Stomach (tissue), 19 donors: ENCODE data around the gene FER1L5. TPM values are rescaled to one million over a fixed set of nuclear protein-coding genes. Genes with fewer than 3 reads are reported as not detected.

Experiments
- DNase-seq, 2 donors: peaks; one replicate each; pipeline versions ENCODE4 v3.0.0 to v3.0.0-alpha.2; 2013 to 2019
- H3K27ac ChIP-seq, 5 donors: fragments of 200-600 bp in 4 of 5; sonication (generic) in 4 of 5; one replicate each; pipeline ENCODE4 v1.5.1; 2013 to 2019; ENCODE audit warnings: mild to moderate bottlenecking in 1 of 5, moderate library complexity in 1 of 5
- H3K27me3 ChIP-seq, 3 donors: fragments of 200-600 bp; sonication (generic); one replicate each; pipeline ENCODE4 v1.5.1; 2017 to 2019; ENCODE audit warnings: mixed run types in 1 of 3
- H3K36me3 ChIP-seq, 4 donors: fragments of 200-600 bp; sonication (generic); 1 replicate in 3 of 4; 2 replicates in 1 of 4; pipeline ENCODE4 v1.5.1; 2016 to 2019
- H3K4me1 ChIP-seq, 4 donors: fragments of 200-600 bp; sonication (generic); one replicate each; pipeline ENCODE4 v1.5.1; 2016 to 2019
- H3K4me3 ChIP-seq, 4 donors: fragments of 200-600 bp; sonication (generic) in 3 of 4; one replicate each; pipeline ENCODE4 v1.5.1; 2016 to 2019; ENCODE audit warnings: mild to moderate bottlenecking in 1 of 4
- H3K9me3 ChIP-seq, 4 donors: fragments of 200-600 bp; sonication (generic); one replicate each; pipeline ENCODE4 v1.5.1; 2016 to 2019
- CTCF ChIP-seq, 7 experiments: fragments of 450-650 bp in 4 of 7; fragments of 200-600 bp in 3 of 7; sonication (generic) in 3 of 7; IDR thresholded peaks; one replicate each; pipeline ENCODE4 v1.5.1; 2016 to 2019; ENCODE audit warnings: antibody characterized with exemption in 7 of 7, control low read depth in 2 of 7, mild to moderate bottlenecking in 1 of 7
- EP300 ChIP-seq: sonication (generic); formaldehyde crosslinking; IDR thresholded peaks from one replicate; pipeline ENCODE4 v1.6.1; 2017; ENCODE audit warnings: antibody characterized with exemption
- POLR2A ChIP-seq, 4 donors: fragments of 450-650 bp; IDR thresholded peaks; one replicate each; pipeline ENCODE4 v1.6.1; 2016; ENCODE audit warnings: antibody characterized with exemption in 4 of 4, control low read depth in 2 of 4, mild to moderate bottlenecking in 1 of 4, moderate library complexity in 1 of 4
- POLR2AphosphoS5 ChIP-seq, 3 donors: sonication (generic); formaldehyde crosslinking; IDR thresholded peaks; one replicate each; pipeline ENCODE4 v1.6.1; 2016; ENCODE audit warnings: antibody characterized with exemption in 3 of 3
- WGBS, 5 donors: extraction: QIAGEN DNeasy Blood & Tissue Kit in 3 of 5; methylation state at CpG; one replicate each; pipeline versions ENCODE4 v1.1.5 to v1.1.7; 2013 to 2018; 5-methylcytosine and 5-hydroxymethylcytosine counted together
- intact Hi-C: fragments of 100-400 bp; cut with DNase I; formaldehyde crosslinking; loops from one replicate; pipeline ENCODE4 v1.15.1; 2023; ENCODE audit warnings: low total_unique reads
- long read RNA-seq, 10 donors: transcript quantifications; one replicate each; lab custom pipeline, GENCODE V29; 2026
- polyA plus RNA-seq, 3 donors: library from polyadenylated mRNA; stranded (reverse); fragments of 200-250 nt; gene quantifications; one replicate each; pipeline ENCODE4 v1.2.3, GENCODE V29; 2013
- total RNA-seq, 5 donors: library from RNA; depleted of rRNA; stranded (reverse); fragments of >200 nt; gene quantifications; one replicate each; pipeline versions ENCODE4 v1.1.0 to v1.2.3, GENCODE V29; 2014 to 2016
- donor health status: healthy with polysubstance abuse.
- donor health status: Bipolar disorder and iron deficiency.
- donor health status: healthy.

Gene FER1L5
- total RNA-seq (under 1 TPM in 1 of 5 donors, not detected in 4; 0.73 TPM), polyA plus RNA-seq (under 1 TPM in 2 of 3 donors, not detected in 1; 0.03 to 0.06 TPM)
- long read RNA-seq, donor 1: 0 reads
- long read RNA-seq, donor 2: 0 reads
- long read RNA-seq, donor 3: 0 reads
- long read RNA-seq, donor 4: 0 reads
- long read RNA-seq, donor 5: 0 reads
- long read RNA-seq, donor 6: 0 reads
- long read RNA-seq, donor 7: 0 reads
- long read RNA-seq, donor 8: 0 reads
- long read RNA-seq, donor 9: 0 reads
- long read RNA-seq, donor 10: 0 reads

- no peaks in the 10 kb centered on the region for H3K9me3 ChIP-seq
- no peaks in the 10 kb centered on the region for H3K27me3 ChIP-seq
- TF ChIP-seq POLR2A (IDR thresholded peaks at IDR 0.05) (no peak), CTCF (IDR thresholded peaks at IDR 0.05) (no peak), POLR2AphosphoS5 (IDR thresholded peaks at IDR 0.05) (peak in 1 of 3 donors; percentile 4), EP300 (no peak)
- intact Hi-C loops: no loop called here
- peak in 1 of 2 donors; percentile 87 for DNase-seq
- peak within 1 kb of the TSS; percentile 24 to 55 (median 34) for H3K27ac ChIP-seq
- peaks cover 0 to 13% (median 10%) of the 10 kb centered on the region in 4 donors for H3K4me1 ChIP-seq
- H3K36me3 ChIP-seq: no peaks in the 10 kb centered on the region
- WGBS, 5 donors: 22 to 34% (median 31%) methylated on average over 6 to 10 of the region's 10 CpGs
- peak within 1 kb of the TSS in 3 of 4 donors; percentile 21 to 33 (median 26) for H3K4me3 ChIP-seq
These were observed at the start of gene FER1L5 for GRCh38 chr2:96642564-96643360. Gene FER1L5, plus strand, starts transcription at chr2:96642764. Its CDS starts 73 bp downstream, at chr2:96642837.

- DNase-seq: no peak
- WGBS, 5 donors: 75 to 87% (median 80%) methylated on average over 3 of the region's 3 CpGs
- H3K27me3 ChIP-seq: no peaks in the 10 kb centered on the region
- H3K4me3 ChIP-seq: no peak overlapping the region
- H3K27ac ChIP-seq: peak overlapping the region in 1 of 5 donors; percentile 21
- TF ChIP-seq EP300: no peak
- TF ChIP-seq POLR2AphosphoS5 (IDR thresholded peaks at IDR 0.05): no peak
- no peak for TF ChIP-seq CTCF (IDR thresholded peaks at IDR 0.05)
- no peak for TF ChIP-seq POLR2A (IDR thresholded peaks at IDR 0.05)
- intact Hi-C loops: no loop called here
- H3K36me3 ChIP-seq: peaks cover 42 to 85% (median 80%) of the 10 kb centered on the region in 4 donors
- no peaks in the 10 kb centered on the region for H3K9me3 ChIP-seq
- no peaks in the 10 kb centered on the region for H3K4me1 ChIP-seq
These were observed 48.3 kb upstream of the FER1L5 start for GRCh38 chr2:96594282-96594681.

DNA sequence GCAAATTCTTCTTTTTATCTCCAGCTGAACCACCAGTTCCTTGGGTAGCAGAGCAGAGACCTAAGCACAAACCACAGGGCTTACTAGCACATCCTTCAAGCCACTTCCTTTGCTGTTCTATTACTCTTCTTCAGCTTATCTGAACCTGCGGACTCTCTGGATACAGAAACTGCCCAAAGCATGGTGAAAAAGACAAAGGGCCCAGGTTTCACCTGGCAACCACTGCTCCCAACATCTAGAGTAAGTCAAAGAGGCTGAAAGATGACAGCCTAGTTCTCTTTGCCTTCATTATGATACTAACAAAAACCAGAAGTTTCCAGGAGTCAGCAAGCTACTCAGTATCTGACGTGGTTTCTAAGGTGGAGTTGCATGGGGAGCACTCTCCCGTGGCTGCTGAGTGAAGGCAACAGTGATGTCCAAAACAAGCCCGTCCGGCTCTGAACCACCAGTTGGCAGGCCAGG, 47.8 kb upstream of the FER1L5 start:
- TF ChIP-seq EP300: no peak
- TF ChIP-seq POLR2AphosphoS5 (IDR thresholded peaks at IDR 0.05): no peak
- no peak for TF ChIP-seq POLR2A (IDR thresholded peaks at IDR 0.05)
- TF ChIP-seq CTCF (IDR thresholded peaks at IDR 0.05): no peak
- intact Hi-C loops: no loop called here
- 69 to 89% (median 86%) methylated on average over 5 of the region's 5 CpGs for WGBS, 5 donors

GRCh38 chr2:96596596-96596995, 46.0 kb upstream of the FER1L5 start:
- Histone ChIP-seq H3K27ac (no peak overlapping the region), H3K27me3 (no peaks in the 10 kb centered on the region), H3K36me3 (peaks cover 56 to 100% (median 98%) of the 10 kb centered on the region in 4 donors), H3K4me3 (no peak overlapping the region), H3K9me3 (no peaks in the 10 kb centered on the region), H3K4me1 (peaks cover 0 to 3% (median 1%) of the 10 kb centered on the region in 4 donors)
- TF ChIP-seq POLR2A (IDR thresholded peaks at IDR 0.05) (no peak), CTCF (IDR thresholded peaks at IDR 0.05) (no peak), POLR2AphosphoS5 (IDR thresholded peaks at IDR 0.05) (no peak), EP300 (no peak)
- no peak for DNase-seq
- intact Hi-C loops: no loop called here

More for the DNA sequence above, 47.8 kb upstream of the FER1L5 start:
- Histone ChIP-seq H3K27me3 (no peaks in the 10 kb centered on the region), H3K4me1 (no peaks in the 10 kb centered on the region), H3K9me3 (no peaks in the 10 kb centered on the region), H3K4me3 (no peak overlapping the region), H3K36me3 (peaks cover 42 to 89% (median 83%) of the 10 kb centered on the region in 4 donors), H3K27ac (peak overlapping the region in 1 of 5 donors; percentile 5)
- no peak for DNase-seq
